Heart left ventricle (tissue), 16 donors: ENCODE data around the gene STH. TPM values are rescaled to one million over a fixed set of nuclear protein-coding genes. Genes with fewer than 3 reads are reported as not detected.

Experiments used
- ATAC-seq, 4 donors: fragments of 200-7000 bp; cut with Tn5 transposase; one replicate each; pipeline ENCODE4 v1.9.1; 2020 to 2022; ENCODE audit warnings: moderate library complexity in 4 of 4, mild to moderate bottlenecking in 3 of 4, moderate number of reproducible peaks in 1 of 4
- DNase-seq, 5 donors: peaks; one replicate each; pipeline ENCODE4 v3.0.0-alpha.2; 2020
- H3K27ac ChIP-seq, 12 donors: fragments of 200-600 bp; sonication (generic) in 4 of 12; one replicate each; pipeline versions ENCODE4 v1.5.0 to v1.8.0; 2016 to 2022; ENCODE audit warnings: mild to moderate bottlenecking in 2 of 12
- H3K27me3 ChIP-seq, 9 donors: fragments of 200-600 bp; sonication (generic) in 2 of 9; one replicate each; pipeline versions ENCODE4 v1.5.1 to v1.8.0; 2016 to 2022; ENCODE audit warnings: mild to moderate bottlenecking in 3 of 9
- H3K36me3 ChIP-seq, 9 donors: fragments of 200-600 bp; sonication (generic) in 2 of 9; one replicate each; pipeline versions ENCODE4 v1.5.0 to v1.8.0; 2018 to 2022; ENCODE audit warnings: mild to moderate bottlenecking in 2 of 9
- H3K4me1 ChIP-seq, 12 donors: fragments of 200-600 bp; sonication (generic) in 4 of 12; one replicate each; pipeline versions ENCODE4 v1.5.0 to v1.8.0; 2016 to 2022; ENCODE audit warnings: mild to moderate bottlenecking in 3 of 12
- H3K4me3 ChIP-seq, 12 donors: fragments of 200-600 bp; sonication (generic) in 4 of 12; one replicate each; pipeline versions ENCODE4 v1.5.0 to v1.8.0; 2017 to 2022; ENCODE audit warnings: mild to moderate bottlenecking in 9 of 12, moderate library complexity in 4 of 12
- H3K9me3 ChIP-seq, 12 donors: fragments of 200-600 bp; sonication (generic) in 4 of 12; one replicate each; pipeline versions ENCODE4 v1.5.0 to v1.8.0; 2016 to 2022; ENCODE audit warnings: mild to moderate bottlenecking in 1 of 12
- CTCF ChIP-seq, 12 donors: fragments of 200-600 bp; sonication (generic) in 4 of 12; IDR thresholded peaks; one replicate each; pipeline versions ENCODE4 v1.5.0 to v1.8.0; 2018 to 2022; ENCODE audit warnings: antibody characterized with exemption in 12 of 12, mild to moderate bottlenecking in 5 of 12
- POLR2A ChIP-seq, 2 donors: fragments of 450-650 bp; IDR thresholded peaks; one replicate each; pipeline ENCODE4 v1.6.1; 2017; ENCODE audit warnings: antibody characterized with exemption in 2 of 2, mild to moderate bottlenecking in 2 of 2, moderate library complexity in 2 of 2
- WGBS, 4 donors: extraction: QIAGEN DNeasy Blood & Tissue Kit in 2 of 4; methylation state at CpG; one replicate each; pipeline versions ENCODE4 v1.1.5 to v1.1.7; 2013 to 2018; 5-methylcytosine and 5-hydroxymethylcytosine counted together
- intact Hi-C, 10 donors: fragments of 100-400 bp; cut with DNase I; formaldehyde crosslinking; loops; one replicate each; pipeline versions ENCODE4 v1.11.1 to v1.14.2; 2022
- polyA plus RNA-seq, 2 donors: library from polyadenylated mRNA; stranded (reverse); fragments of 200-250 nt; gene quantifications; one replicate each; pipeline ENCODE4 v1.2.3, GENCODE V29; 2013
- total RNA-seq, 9 donors: library from RNA; depleted of rRNA in 2 of 9; stranded (reverse); fragments of >200 nt in 2 of 9; fragmentation: NEBNext Ultra II Directional in 3 of 9; extraction: Animal tissue kit (Norgen Biotek cat#: 25700) in 3 of 9; gene quantifications; one replicate each; pipeline versions ENCODE4 v1.1.0 to v1.2.4, GENCODE V29; 2016 to 2023
- donor health status: ischemic (EF 13 %, LVEDD 7.1; RV severe dilation, severe dysfunction).
- donor health status: healthy with polysubstance abuse.
- donor health status: DM: no; HTN: yes; CAD: no.
- donor health status: DM: no; HTN: no; CAD: no.
- donor health status: ischemic (EF 25% LVEDD 6.9; RV normal size, moderate dysfunction).
- donor health status: ischemic (EF 25% LVEDD 5.7; RV mildly dilated, moderate dysfunction).
- donor health status: healthy.
- donor health status: DM: yes; HTN: yes; CAD: no.
- donor health status: ischemic (EF 35%, LVEDD 5.7; RV mildly dilated, moderate dysfunction).
- donor health status: nonischemic (EF 11% LVEDD 7.7; RV severe dilation, severe dysfunction).
- donor health status: DM: yes; HTN: yes; CAD: no.
- donor health status: PGD.
- donor health status: ischemic (EF 29% LVEDD 5.4; RV normal size, mild dysfunction).
- donor health status: nonischemic (EF 23%, LVEDD 6.1; RV moderate dilation, normal function).

The STH gene
- total and polyA plus RNA-seq, 11 donors, result 0.56 to 1.6 TPM; not detected in 9

GRCh38 chr17:45963889-45964288, 35.2 kb upstream of the STH start:
- Histone ChIP-seq H3K36me3 (peaks cover 0 to 3% (median 0%) of the 10 kb centered on the region in 9 donors), H3K9me3 (no peaks in the 10 kb centered on the region), H3K27ac (no peak overlapping the region), H3K27me3 (no peaks in the 10 kb centered on the region), H3K4me1 (no peaks in the 10 kb centered on the region), H3K4me3 (no peak overlapping the region)
- WGBS, 4 donors, result 50 to 66% (median 58%) methylated on average over 5 of the region's 5 CpGs
- TF ChIP-seq POLR2A (IDR thresholded peaks at IDR 0.05) (no peak), CTCF (IDR thresholded peaks at IDR 0.05) (no peak)
- intact Hi-C loops, result no loop called here
- DNase-seq, result no peak
- ATAC-seq, result no peak

- Histone ChIP-seq H3K27ac (no peak overlapping the region), H3K4me1 (no peaks in the 10 kb centered on the region), H3K27me3 (no peaks in the 10 kb centered on the region), H3K9me3 (no peaks in the 10 kb centered on the region), H3K4me3 (no peak overlapping the region), H3K36me3 (peaks cover 0 to 3% (median 0%) of the 10 kb centered on the region in 9 donors)
- intact Hi-C loops, result no loop called here
- ATAC-seq (no peak), DNase-seq (no peak)
- 87 to 90% (median 88%) methylated on average over 4 of the region's 4 CpGs for WGBS, 4 donors
- TF ChIP-seq POLR2A (IDR thresholded peaks at IDR 0.05), result no peak
- no peak for TF ChIP-seq CTCF (IDR thresholded peaks at IDR 0.05)
Measured at GRCh38 chr17:45964634-45965033, 34.4 kb upstream of the STH start.

- Histone ChIP-seq H3K4me1 (no peaks in the 10 kb centered on the region), H3K36me3 (peaks cover 0 to 3% (median 0%) of the 10 kb centered on the region in 9 donors), H3K27ac (no peak overlapping the region), H3K9me3 (no peaks in the 10 kb centered on the region), H3K4me3 (no peak overlapping the region), H3K27me3 (no peaks in the 10 kb centered on the region)
- DNase-seq (no peak), ATAC-seq (no peak)
- intact Hi-C loops, result no loop called here
- 54 to 74% (median 64%) methylated on average over 4 of the region's 4 CpGs for WGBS, 4 donors
- TF ChIP-seq POLR2A (IDR thresholded peaks at IDR 0.05), result no peak
- TF ChIP-seq CTCF (IDR thresholded peaks at IDR 0.05), result no peak
Measured at GRCh38 chr17:45965812-45966211, 33.2 kb upstream of the STH start.

DNA sequence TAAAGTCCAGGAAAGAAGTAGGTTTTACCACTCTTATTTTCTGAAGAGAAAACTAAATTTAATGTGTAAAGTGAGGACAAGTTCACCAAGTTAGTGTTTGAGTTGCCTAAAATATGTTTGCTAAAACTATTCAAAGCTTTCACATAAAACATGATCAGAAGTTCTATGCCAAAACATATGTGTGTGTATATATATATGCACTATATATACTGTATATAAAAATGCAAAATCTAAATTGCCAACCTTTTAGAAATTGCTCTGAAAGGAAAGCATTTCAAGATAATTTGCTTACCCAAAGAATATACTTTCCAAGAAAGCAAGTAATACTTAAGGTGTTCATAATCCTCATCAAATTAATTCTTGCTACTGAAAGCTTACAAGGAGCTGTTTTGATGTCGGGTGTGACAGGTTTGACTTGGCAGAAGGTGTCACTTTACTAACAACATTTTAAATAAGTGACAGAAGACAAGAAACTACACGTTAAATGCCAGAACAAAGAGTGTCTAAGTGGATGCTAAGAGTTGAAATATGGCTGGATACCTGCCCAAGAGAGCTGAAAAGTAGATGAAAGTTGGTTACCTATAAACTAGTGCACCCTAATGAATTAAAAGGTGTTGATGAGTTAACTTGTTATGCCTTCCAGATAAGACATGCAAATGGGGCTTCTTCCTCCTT, 32.3 kb upstream of the STH start:
- H3K36me3 ChIP-seq, result peaks cover 0 to 3% (median 0%) of the 10 kb centered on the region in 9 donors
- H3K27me3 ChIP-seq, result no peaks in the 10 kb centered on the region
- DNase-seq (no peak), ATAC-seq (no peak)
- H3K27ac ChIP-seq, result no peak overlapping the region
- intact Hi-C loops, result no loop called here
- H3K9me3 ChIP-seq, result no peaks in the 10 kb centered on the region
- no peak overlapping the region for H3K4me3 ChIP-seq
- no peaks in the 10 kb centered on the region for H3K4me1 ChIP-seq
- 34 to 45% (median 43%) methylated on average over 2 of the region's 2 CpGs for WGBS, 4 donors
- TF ChIP-seq POLR2A (IDR thresholded peaks at IDR 0.05), result no peak
- TF ChIP-seq CTCF (IDR thresholded peaks at IDR 0.05), result no peak
